GM19023 (cell line): ENCODE results near the gene MTSS2.
"Not testable (repeated sequence)": the region's sequence is repeated elsewhere in the genome, so short reads cannot be mapped to it uniquely, and the experiment has no call there.

Experiments used
- ATAC-seq: cut with Tn5 transposase; IDR thresholded peaks from one replicate; pipeline ENCODE4 v1.9.1; 2021; ENCODE audit warnings: mild to moderate bottlenecking, moderate library complexity; ENCODE audit not compliant: unreplicated experiment

Gene MTSS2

DNA sequence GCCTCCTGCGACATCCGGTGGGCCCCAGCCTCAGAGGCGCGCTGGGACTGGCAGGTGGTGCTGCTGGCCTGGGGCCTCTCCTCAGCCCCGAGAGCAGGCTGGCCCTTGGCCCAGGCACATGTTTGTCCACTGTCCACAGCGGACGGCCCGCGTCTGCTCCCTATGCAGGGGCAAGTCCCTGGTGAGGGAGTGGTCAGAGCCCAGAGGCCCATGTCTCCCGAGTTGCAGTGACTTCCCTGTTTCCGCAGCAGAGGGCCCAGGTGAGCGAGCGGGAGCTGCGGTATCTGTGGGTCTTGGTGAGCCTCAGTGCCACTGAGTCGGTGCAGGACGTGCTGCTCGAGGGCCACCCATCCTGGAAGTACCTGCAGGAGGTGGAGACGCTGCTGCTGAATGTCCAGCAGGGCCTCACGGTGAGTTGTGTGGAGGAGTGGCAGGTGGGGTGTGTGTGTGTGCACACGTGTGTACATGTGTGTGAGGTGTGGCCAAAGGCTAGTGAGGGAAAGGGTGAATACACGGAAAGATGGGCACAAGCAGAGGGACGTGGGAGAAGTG lies 29.1 kb downstream of the MTSS2 start:
- no peak for ATAC-seq

DNA sequence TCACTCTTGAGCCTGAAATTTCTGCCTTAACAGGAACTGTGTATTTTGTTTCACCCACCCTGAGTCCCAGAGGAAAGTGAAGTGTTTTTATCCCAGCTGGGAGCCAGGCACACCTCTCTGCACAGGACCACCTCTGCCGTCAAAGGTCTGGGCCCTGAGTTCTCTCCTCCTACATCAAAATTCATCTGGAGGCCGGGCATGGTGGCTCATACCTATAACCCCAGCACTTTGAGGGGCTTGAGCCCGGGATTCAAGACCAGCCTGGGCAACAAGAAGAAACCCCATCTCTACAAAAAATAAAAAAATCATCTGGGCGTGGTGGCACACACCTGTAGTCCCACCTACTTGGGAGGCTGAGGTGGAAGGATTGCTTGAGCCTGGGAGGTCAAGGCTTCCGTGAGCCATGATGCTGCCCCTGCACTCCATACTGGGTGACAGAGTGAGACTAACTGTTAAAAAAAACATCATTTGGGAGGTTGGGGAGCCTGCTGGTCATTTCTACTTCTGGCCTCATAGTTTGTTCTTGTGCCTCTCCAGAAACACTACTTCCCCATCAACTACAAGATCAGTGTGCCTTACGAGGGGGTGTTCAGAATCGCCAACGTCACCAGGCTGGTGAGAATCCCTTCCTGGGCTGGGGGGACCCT lies 29.7 kb downstream of the MTSS2 start:
- no peak for ATAC-seq

DNA sequence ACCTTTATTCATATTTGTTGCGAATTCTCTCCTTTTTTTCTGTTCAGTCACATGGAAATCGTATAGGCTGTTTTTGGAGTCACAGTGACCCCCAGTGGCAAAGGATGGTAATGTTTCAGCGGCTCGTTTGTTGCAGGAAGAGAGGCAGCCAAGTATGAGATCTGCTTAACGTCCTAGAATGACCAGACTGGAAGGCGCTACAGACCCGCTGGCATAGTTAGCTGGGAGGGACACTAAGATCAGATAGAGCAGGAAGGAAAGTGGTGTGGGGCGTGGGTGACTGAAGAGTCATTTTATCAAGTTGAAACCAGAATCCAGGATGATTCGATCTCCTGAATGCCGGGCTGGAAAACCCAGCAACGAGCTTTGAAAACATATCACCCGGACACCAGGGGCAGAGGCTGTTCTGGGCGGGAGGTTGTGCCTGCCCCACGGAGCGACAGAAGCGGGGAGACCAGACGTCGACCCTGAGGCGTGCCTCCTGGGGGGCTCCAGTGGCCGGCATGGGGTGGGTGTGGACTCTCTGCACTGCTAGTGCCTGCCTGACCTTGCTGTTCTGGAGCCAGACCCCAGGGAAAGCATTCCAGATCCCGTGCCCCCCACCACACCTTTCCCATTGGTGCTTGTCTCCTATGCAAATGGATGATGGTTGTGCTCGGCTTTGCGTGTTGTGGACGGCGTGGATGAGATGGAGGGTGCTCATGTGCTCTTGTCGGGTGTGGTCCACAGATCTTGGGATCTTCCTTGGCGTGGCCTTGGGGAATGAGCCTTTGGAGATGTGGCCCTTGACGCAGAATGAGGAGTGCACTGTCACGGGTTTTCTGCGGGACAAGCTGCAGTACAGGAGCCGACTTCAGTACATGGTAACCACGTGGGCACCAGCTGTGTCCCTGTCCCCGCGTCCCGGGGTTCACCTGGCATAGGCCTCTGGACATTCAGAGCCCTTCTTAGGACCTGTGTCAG lies 31.8 kb downstream of the MTSS2 start:
- no peak for ATAC-seq

DNA sequence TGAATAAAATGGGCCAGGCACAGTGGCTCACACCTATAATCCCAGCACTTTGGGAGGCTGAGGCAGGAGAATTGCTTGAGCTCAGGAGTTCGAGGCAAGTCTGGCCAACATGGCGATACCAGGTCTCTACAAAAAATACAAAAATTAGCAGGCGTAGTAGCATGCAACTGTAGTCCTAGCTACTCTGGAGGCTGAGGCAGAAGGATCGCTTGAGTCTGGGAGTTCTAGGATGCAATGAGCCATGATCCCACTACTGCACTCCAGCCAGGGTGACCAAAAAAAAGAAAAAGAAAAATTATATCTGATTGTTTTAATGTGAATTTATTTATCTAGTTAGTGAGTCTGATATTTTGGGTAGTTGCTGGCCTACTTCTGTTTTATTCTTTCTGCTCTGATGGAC lies 32.4 kb downstream of the MTSS2 start:
- ATAC-seq = no peak

DNA sequence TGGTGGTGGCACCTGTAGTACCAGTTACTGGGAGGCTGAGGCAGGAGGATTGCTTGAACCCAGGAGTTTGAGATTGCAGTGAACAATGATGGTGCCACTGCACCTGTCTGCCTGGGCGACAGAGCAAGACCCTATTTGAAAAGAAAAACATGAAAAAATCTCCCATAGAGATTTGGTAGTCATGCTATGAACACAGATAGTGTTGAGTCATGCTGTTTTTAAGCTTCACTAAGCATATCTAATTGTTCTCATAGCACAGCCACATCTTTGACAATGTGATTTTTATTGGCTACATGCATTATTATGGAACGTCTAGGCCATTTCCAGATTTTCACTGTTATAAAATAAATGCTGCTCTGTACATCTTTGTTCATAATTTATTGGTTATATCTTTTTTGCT lies 33.5 kb downstream of the MTSS2 start:
- ATAC-seq = no peak

DNA sequence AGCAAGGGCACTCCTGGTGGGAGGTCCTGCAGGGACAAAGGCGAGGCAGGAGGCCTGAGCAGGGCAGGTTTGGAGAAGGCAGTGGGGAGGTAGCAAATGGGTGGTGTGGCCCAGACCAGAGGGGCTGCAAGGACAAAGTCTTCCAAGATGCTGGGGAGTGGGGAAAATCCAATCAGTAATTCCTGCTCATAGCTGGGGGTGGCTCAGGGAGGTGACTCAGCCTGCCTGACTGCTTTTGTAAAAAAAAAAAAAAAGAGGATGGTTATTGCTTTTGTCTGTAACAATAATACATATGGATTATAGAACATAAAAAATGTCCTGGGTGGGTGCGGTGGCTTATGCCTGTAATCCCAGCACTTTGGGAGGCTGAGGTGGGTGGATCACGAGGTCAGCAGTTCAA lies 34.3 kb downstream of the MTSS2 start:
- ATAC-seq = no peak

DNA sequence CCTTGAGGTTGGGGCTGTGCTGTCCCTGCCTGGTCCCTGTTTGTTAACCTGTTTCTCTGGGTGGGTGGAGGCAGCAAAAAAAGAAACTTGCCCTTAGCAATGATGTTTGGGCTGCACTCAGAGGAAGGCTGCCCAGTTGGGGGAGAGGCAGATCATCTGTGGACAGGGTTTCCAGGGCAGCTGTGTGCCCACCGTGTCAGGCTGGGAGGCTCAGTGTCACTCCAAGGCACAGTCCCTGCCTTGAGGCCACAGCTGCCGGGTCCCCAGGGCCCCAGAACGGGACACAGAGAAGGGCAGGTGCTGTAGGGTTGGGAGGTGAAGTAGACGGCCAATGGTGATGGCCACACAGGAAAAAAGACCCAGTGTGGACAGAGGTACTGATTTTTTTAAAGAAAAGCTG lies 35.6 kb downstream of the MTSS2 start:
- ATAC-seq = no peak

DNA sequence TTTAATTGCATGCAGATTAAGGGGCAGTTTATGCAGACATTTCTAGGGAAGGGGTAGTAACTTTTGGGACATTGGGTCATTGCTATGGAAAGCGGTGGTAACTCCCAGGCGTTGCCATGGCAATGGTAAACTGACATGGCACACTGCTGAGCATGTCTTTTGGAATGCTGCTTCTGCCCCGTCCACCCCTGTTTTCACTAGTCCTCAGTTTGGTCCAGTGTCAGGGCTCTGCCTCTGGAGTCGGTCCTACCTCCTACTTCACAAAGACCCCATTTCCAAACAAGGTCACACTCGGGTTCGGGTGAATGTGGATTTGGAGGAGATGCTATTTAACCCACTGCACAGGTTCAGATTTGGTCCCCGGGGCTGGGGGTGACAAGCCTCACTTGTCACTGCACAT lies 36.6 kb downstream of the MTSS2 start:
- no peak for ATAC-seq

DNA sequence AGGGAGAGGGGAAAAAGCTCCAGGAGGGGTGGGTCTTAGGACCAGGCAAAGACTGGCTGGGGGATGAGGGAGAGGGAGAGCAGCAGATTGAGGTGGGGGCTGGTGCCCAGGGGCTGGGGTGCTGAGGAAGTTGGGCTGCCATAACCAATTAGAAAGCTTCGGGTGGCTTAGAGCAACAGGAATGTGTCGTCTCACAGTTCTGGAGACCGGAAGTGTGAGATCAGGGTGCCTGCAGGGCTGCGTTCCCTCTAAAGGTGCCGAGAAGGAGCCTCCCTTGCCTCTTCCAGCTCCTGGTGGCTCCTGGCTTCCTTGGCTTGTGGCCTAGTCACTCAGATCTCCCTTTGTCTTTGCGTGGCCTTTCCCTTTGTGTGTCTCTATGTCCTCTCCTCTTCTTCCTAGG lies 37.2 kb downstream of the MTSS2 start:
- ATAC-seq = no peak

DNA sequence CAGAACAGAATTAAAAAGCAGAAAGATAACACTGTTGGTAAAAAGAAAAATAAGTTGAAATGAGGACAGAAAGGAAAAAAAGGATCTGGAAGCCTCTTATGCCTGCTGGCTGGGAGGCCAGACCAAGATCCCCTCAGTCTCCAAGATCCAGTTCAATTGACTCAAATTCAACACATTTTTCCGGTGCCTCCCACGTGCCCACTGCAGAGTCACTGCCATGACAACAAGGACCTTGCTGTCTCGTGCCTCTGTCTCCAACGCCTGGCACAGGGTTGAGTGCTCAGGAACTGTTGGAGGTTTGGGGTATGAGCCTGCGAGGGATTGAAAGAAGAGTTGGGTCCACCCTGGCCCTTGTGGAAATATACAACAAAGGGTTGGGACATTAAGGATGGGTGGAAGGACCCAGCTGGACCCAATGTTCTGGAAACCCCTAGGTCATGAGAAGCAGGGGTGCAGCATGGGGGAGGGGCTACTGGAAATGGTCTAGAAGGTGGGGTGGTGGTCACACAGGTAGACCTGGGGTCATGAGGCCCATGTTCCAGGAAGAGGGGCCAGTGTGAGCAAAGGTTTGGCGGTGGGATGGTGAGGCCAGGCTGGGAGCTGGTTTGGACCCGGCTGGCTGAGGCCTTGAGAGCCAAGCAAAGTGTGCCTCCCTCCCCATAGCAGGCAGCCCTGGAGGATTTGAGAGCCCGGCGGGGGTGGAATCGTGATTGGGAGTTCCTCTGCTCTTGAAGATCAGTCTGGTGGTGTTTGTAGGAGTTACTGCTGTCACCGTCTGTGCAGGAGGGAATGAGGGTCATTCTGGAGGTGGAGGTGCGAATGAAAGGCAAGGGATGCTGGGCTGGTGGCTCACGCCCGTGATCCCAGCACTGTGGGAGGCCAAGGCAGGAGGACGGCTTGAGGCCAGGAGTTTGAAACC lies 38.2 kb downstream of the MTSS2 start:
- no peak for ATAC-seq

DNA sequence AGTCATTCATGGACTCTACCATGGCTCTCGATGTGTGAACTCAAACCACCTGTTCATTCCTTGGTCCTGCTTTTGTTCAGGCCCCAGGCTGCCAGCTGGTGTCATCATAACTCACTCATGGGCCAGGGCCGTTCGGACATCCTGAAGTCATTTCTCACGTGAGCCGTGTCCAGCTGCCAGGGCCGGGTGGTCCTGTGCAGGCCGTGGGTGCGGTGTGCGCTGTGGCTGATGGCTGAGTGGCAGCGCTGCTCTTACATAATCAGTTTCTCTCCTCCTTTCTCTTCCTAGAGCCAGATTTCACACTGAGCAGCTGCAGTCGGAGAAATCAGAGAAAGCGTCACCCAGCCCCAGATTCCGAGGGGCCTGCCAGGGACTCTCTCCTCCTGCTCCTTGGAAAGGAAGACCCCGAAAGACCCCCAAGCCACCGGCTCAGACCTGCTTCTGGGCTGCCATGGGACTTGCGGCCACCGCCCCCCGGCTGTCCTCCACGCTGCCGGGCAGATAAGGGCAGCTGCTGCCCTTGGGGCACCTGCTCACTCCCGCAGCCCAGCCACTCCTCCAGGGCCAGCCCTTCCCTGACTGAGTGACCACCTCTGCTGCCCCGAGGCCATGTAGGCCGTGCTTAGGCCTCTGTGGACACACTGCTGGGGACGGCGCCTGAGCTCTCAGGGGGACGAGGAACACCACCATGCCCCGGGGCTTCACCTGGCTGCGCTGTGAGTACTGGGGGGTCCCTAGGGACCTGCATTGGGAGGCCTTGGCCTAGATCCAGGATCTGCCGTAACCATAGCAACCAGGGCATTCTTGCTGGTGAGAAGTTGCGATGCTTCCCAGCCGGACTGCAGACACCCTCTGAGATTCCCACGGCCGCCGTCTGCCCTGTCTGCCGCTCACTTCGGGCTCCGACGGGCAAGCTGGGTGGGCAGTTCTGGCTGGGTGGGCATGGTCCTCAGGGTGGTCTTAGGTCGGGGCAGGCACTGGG lies 39.3 kb downstream of the MTSS2 start, which contains the start of gene IL34:
TSS of gene IL34 (plus strand) at position 300 of the 982 bp plus-strand sequence. CDS start at position 689, 389 bp downstream.
- ATAC-seq = no peak

DNA sequence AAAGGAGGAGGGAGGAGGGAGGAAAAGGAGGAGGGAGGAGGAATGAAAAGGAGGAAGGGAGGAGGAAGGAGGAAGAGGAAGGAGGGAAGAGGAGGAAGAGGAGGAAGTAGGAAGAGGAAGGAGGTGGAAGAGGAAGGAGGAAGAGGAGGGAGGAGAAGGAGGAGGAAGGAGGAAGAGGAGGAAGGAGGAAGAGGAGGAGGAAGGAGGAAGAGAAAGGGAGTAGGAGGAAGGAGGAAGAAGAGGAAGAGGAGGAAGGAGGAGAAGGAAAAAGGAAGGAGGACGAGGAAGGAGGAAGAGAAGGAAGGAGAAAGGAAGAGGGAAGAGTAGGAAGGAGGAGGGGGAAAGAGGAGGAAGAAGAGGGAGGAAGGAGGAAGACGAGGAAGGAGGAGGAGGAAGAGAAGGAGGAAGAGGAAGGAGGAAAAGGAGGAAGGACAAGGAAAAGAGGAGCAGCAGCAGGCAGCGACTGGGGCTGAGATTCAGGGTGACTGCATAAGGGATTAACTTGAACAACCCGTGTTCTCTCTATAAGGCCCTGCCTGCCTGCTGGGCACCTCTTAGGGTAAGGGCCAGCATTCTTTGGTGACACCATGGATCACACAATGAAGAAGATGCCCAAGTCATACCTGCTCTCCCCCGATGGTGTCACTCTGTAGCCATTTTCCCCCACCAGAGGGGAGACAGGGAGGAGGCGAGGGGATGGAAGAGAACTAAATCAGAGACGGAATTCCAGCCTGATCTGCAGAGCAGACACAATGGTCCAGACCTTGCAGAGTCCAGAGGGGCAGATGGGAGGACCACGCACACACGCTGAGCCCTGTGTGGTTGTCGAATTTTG lies 40.9 kb downstream of the MTSS2 start:
- no peak for ATAC-seq

DNA sequence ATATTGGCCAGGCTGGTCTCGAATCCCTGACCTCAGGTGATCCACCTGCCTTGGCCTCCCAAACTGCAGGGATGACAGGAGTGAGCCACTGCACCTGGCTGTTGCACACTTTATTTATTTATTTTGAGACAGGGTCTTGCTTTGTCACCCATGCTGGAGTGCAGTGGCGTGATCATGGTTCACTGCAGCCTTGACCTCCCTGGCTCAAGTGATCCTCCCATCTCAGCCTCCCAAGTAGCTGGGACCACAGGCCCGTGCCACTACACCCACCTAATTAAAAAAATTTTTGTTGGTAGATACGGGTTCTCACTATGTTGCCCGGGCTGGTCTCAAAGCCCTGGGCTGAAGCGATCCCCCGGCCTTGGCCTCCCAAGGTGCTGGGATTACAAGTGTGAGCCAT lies 42.6 kb downstream of the MTSS2 start:
- ATAC-seq = not testable (repeated sequence)

DNA sequence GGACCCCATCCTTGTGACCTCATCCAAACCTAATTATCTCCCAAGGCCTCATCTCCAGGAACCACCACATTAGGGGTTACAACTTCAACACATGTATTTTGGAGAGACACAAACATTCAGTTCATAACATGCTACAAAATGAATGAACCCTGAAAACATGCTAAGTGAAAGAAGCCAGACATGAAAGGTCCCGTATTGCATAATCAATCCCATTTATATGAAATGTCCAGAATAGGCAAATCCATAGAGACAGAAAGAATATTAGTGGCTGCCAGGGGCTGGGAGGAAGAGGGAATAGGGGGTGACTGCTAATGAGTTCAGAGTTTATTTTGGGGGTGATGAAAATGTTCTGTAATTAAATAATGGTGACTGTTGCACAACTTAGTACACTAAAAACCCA lies 43.2 kb downstream of the MTSS2 start:
- no peak for ATAC-seq

DNA sequence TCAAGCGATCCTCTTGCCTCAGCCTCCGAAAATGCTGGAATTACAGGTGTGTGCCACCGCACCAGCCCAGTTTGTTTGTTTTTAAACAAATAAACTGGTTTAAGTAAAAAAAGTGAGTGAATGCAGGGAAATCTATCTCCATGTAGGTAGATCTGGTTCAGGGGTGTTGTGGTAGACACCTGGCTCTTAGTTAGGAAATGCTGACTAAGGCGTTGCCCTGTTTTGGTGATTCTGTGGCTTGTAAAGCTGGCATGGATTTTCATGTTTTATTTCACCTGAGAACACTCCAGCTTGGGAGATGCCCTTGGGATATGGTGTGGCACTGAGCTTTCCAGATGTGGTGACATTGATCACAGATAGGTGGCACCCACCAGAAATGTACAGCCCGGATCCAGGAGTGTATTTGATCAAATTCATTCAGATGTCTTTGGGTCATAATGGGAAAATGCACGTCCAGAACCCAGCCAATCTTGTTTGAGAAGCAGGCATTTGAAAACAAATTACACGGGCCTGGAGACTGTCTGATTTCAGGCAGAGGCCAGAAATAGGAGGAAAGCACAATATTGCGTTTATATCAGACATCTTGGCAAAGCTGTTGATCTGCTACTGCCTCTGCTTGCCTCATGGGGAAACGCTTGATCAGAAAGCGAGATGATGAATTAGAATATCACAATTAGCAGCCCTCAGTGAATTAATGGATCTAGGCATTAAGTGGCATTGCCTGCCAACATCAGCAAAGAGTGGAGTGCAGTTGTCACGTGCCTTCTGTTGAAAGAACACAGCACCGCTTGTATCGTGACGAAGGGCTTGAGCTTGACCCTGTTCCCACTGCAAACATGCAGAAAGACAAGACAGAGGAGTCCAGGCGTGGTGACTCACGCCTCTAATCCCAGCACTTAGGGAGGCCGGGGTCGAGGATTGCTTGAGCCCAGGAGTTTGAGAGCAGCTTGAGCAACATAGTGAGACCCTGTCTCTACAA lies 46.8 kb downstream of the MTSS2 start:
- no peak for ATAC-seq
